ENCODE data around the gene TRIM33.

GRCh38 chr1:114388432-114389003, 122.5 kb downstream of the TRIM33 start:
- no peak for TF ChIP-seq EZH2 (IDR thresholded peaks at IDR 0.05; ENCODE audit: borderline replicate concordance, insufficient read depth, low read depth, low read length, poor library complexity, severe bottlenecking)
- TF ChIP-seq CTCF (IDR thresholded peaks at IDR 0.05): no peak

Data from B cell (primary cell).